22Rv1 (cell line): ENCODE data around the gene BTBD10.
"Not testable (repeated sequence)": the region's sequence is repeated elsewhere in the genome, so short reads cannot be mapped to it uniquely, and the experiment has no call there.

Experiments
- H3K27ac ChIP-seq: fragments of 450-650 bp; 2 replicates; pipeline ENCODE4 v1.5.1; 2017
- CTCF ChIP-seq: fragments of 450-650 bp; IDR thresholded peaks from 2 replicates; pipeline ENCODE4 v1.5.1; 2017; ENCODE audit warnings: mild to moderate bottlenecking
- ZFX ChIP-seq: fragments of 450-650 bp; IDR thresholded peaks from 2 replicates; pipeline ENCODE4 v1.6.1; 2017; ENCODE audit warnings: antibody characterized with exemption, borderline replicate concordance

The BTBD10 gene

GRCh38 chr11:13427440-13427839 lies 35.6 kb downstream of the BTBD10 start:
- no peak overlapping the region for H3K27ac ChIP-seq
- TF ChIP-seq ZFX: no peak
- no peak for TF ChIP-seq CTCF

GRCh38 chr11:13423372-13423771 lies 39.6 kb downstream of the BTBD10 start:
- TF ChIP-seq CTCF (no peak), ZFX (no peak)
- H3K27ac ChIP-seq: no peak overlapping the region

GRCh38 chr11:13421561-13421960 lies 41.5 kb downstream of the BTBD10 start:
- TF ChIP-seq CTCF (no peak), ZFX (no peak)
- no peak overlapping the region for H3K27ac ChIP-seq

- TF ChIP-seq CTCF (no peak), ZFX (no peak)
These were observed 47.8 kb downstream of the BTBD10 start for GRCh38 chr11:13415201-13415600.

GRCh38 chr11:13405220-13405619 lies 57.8 kb downstream of the BTBD10 start:
- TF ChIP-seq ZFX (no peak), CTCF (no peak)
- no peak overlapping the region for H3K27ac ChIP-seq

More at GRCh38 chr11:13415201-13415600, 47.8 kb downstream of the BTBD10 start:
- peak overlapping the region; percentile 34; the same call in 1 of the 2 replicates for H3K27ac ChIP-seq

GRCh38 chr11:13398335-13398734 lies 64.7 kb downstream of the BTBD10 start:
- H3K27ac ChIP-seq: not testable (repeated sequence)

GRCh38 chr11:13391217-13391616 lies 71.8 kb downstream of the BTBD10 start:
- TF ChIP-seq ZFX: no peak
- TF ChIP-seq CTCF: no peak

GRCh38 chr11:13388741-13389140 lies 74.3 kb downstream of the BTBD10 start:
- no peak overlapping the region for H3K27ac ChIP-seq
- no peak for TF ChIP-seq CTCF
- TF ChIP-seq ZFX: no peak

More at GRCh38 chr11:13391217-13391616, 71.8 kb downstream of the BTBD10 start:
- H3K27ac ChIP-seq: no peak overlapping the region
